Endodermal cell (in vitro differentiated cells): ENCODE measurements around the gene TOR3A. TPM values are rescaled to one million over a fixed set of nuclear protein-coding genes. Genes with fewer than 3 reads are reported as not detected.

Experiments
- DNase-seq: peaks from one replicate; pipeline ENCODE4 v3.0.0-alpha.2; 2017
- H3K27ac ChIP-seq: 2 replicates; pipeline ENCODE4 v1.5.1; 2013; ENCODE audit warnings: mild to moderate bottlenecking, low read depth, low read length, moderate library complexity
- H3K27me3 ChIP-seq: 2 replicates; pipeline ENCODE4 v1.6.1; 2013; ENCODE audit warnings: mild to moderate bottlenecking, low read length, moderate library complexity; ENCODE audit not compliant: insufficient read depth, control insufficient read depth, poor library complexity, severe bottlenecking
- H3K36me3 ChIP-seq: 2 replicates; pipeline ENCODE4 v1.7.0; 2013; ENCODE audit warnings: mild to moderate bottlenecking, low read length, moderate library complexity; ENCODE audit not compliant: control insufficient read depth, insufficient read depth
- H3K4me1 ChIP-seq: one replicate; pipeline ENCODE4 v1.7.0; 2013; ENCODE audit warnings: low read length; ENCODE audit not compliant: control insufficient read depth, insufficient read depth
- H3K4me3 ChIP-seq: 2 replicates; pipeline ENCODE4 v1.5.1; 2013; ENCODE audit warnings: mild to moderate bottlenecking, low read length, moderate library complexity
- H3K9ac ChIP-seq: 2 replicates; pipeline ENCODE4 v1.6.1; 2013; ENCODE audit warnings: mild to moderate bottlenecking, low read length, moderate library complexity; ENCODE audit not compliant: poor library complexity, severe bottlenecking; ENCODE audit errors: extremely low read depth
- H3K9me3 ChIP-seq: 2 replicates; pipeline ENCODE4 v1.6.1; 2013; ENCODE audit warnings: mild to moderate bottlenecking, low read length, moderate library complexity; ENCODE audit not compliant: control insufficient read depth
- H3K27ac Mint-ChIP-seq: 2 replicates; pipeline ENCODE4 v1.8.0; 2020; ENCODE audit warnings: mixed read lengths
- H3K27me3 Mint-ChIP-seq: 2 replicates; pipeline ENCODE4 v1.8.0; 2021; ENCODE audit warnings: mild to moderate bottlenecking, mixed read lengths; ENCODE audit not compliant: insufficient read depth
- H3K36me3 Mint-ChIP-seq: 2 replicates; pipeline ENCODE4 v1.8.0; 2020; ENCODE audit warnings: low read depth, mixed read lengths
- H3K4me1 Mint-ChIP-seq: 2 replicates; pipeline ENCODE4 v1.8.0; 2020; ENCODE audit warnings: mixed read lengths
- H3K4me3 Mint-ChIP-seq: 2 replicates; pipeline ENCODE4 v1.8.0; 2020; ENCODE audit warnings: mild to moderate bottlenecking, moderate library complexity, mixed read lengths
- H3K9me3 Mint-ChIP-seq: 2 replicates; pipeline ENCODE4 v1.8.0; 2020; ENCODE audit warnings: mild to moderate bottlenecking, mixed read lengths
- CTCF ChIP-seq: fragments of 200-600 bp; sonication (generic); conservative IDR thresholded peaks from 2 replicates; pipeline ENCODE4 v1.5.0; 2021; ENCODE audit warnings: antibody characterized with exemption, mild to moderate bottlenecking
- WGBS, 2 experiments: methylation state at CpG; one replicate each; pipeline versions ENCODE4 v1.1.5 to v1.1.7; 2013; ENCODE audit warnings: missing lambda C conversion rate in 2 of 2, mixed read lengths in 1 of 2; ENCODE audit not compliant: insufficient coverage in 1 of 2, insufficient read length in 1 of 2; 5-methylcytosine and 5-hydroxymethylcytosine counted together
- total RNA-seq, 2 donors: library from RNA; stranded (reverse); fragmentation: NEBNext Ultra II Directional in 1 of 2; extraction: Animal tissue kit (Norgen Biotek cat#: 25700) in 1 of 2; gene quantifications; 2 replicates in 1 of 2; 3 replicates in 1 of 2; pipeline ENCODE4 v1.2.1, GENCODE V29; 2021

Gene TOR3A
- total RNA-seq, 2 donors from 2014 or later: 23.4 to 24.7 TPM

- Mint-ChIP-seq H3K4me1 (no peaks in the 10 kb centered on the region), H3K27me3 (no peaks in the 10 kb centered on the region), H3K9me3 (no peaks in the 10 kb centered on the region), H3K36me3 (peaks cover 37% of the 10 kb centered on the region), H3K4me3 (no peak overlapping the region), H3K27ac (no peak overlapping the region)
- H3K4me1 ChIP-seq: no peaks in the 10 kb centered on the region
- H3K36me3 ChIP-seq: peaks cover 36% of the 10 kb centered on the region
- H3K9ac ChIP-seq: no peak overlapping the region
- H3K27ac ChIP-seq: no peak overlapping the region
- no peak for TF ChIP-seq CTCF
- no peaks in the 10 kb centered on the region for H3K9me3 ChIP-seq
- H3K4me3 ChIP-seq: no peak overlapping the region
- no peaks in the 10 kb centered on the region for H3K27me3 ChIP-seq
- 95% methylated on average over 8 of the region's 8 CpGs for WGBS, 2 experiments
- DNase-seq: no peak
Measured at GRCh38 chr1:179126338-179127060, 44.6 kb downstream of the TOR3A start.

GRCh38 chr1:179127163-179127895 is 45.5 kb downstream of the TOR3A start:
- no peaks in the 10 kb centered on the region for H3K4me1 ChIP-seq
- peaks cover 35% of the 10 kb centered on the region for H3K36me3 Mint-ChIP-seq

GRCh38 chr1:179128520-179128919 is 46.6 kb downstream of the TOR3A start:
- Mint-ChIP-seq H3K4me1 (no peaks in the 10 kb centered on the region), H3K36me3 (peaks cover 32% of the 10 kb centered on the region), H3K9me3 (no peaks in the 10 kb centered on the region), H3K27me3 (no peaks in the 10 kb centered on the region), H3K27ac (no peak overlapping the region), H3K4me3 (no peak overlapping the region)
- no peaks in the 10 kb centered on the region for H3K9me3 ChIP-seq
- no peaks in the 10 kb centered on the region for H3K27me3 ChIP-seq
- TF ChIP-seq CTCF: no peak
- H3K4me3 ChIP-seq: no peak overlapping the region
- H3K27ac ChIP-seq: no peak overlapping the region
- DNase-seq: no peak
- H3K36me3 ChIP-seq: peaks cover 30% of the 10 kb centered on the region
- H3K4me1 ChIP-seq: no peaks in the 10 kb centered on the region
- WGBS, 2 experiments: 92 to 93% methylated on average over 4 of the region's 4 CpGs
- H3K9ac ChIP-seq: no peak overlapping the region

More at GRCh38 chr1:179127163-179127895, 45.5 kb downstream of the TOR3A start:
- Mint-ChIP-seq H3K27ac (no peak overlapping the region), H3K4me3 (no peak overlapping the region), H3K4me1 (no peaks in the 10 kb centered on the region), H3K9me3 (no peaks in the 10 kb centered on the region), H3K27me3 (no peaks in the 10 kb centered on the region)
- Histone ChIP-seq H3K36me3 (peaks cover 34% of the 10 kb centered on the region), H3K4me3 (no peak overlapping the region), H3K27ac (no peak overlapping the region), H3K9ac (no peak overlapping the region), H3K27me3 (no peaks in the 10 kb centered on the region), H3K9me3 (no peaks in the 10 kb centered on the region)
- TF ChIP-seq CTCF: no peak
- WGBS, 2 experiments: 89 to 95% methylated on average over 3 to 4 of the region's 5 CpGs
- DNase-seq: no peak
